ENCODE results near the gene GRP. TPM values are rescaled to one million over a fixed set of nuclear protein-coding genes. Genes with fewer than 3 reads are reported as not detected.

Gene GRP
- total and polyA plus RNA-seq, 3 donors from 2014 or later: 0.37 to 3.0 (median 2.9) TPM

DNA sequence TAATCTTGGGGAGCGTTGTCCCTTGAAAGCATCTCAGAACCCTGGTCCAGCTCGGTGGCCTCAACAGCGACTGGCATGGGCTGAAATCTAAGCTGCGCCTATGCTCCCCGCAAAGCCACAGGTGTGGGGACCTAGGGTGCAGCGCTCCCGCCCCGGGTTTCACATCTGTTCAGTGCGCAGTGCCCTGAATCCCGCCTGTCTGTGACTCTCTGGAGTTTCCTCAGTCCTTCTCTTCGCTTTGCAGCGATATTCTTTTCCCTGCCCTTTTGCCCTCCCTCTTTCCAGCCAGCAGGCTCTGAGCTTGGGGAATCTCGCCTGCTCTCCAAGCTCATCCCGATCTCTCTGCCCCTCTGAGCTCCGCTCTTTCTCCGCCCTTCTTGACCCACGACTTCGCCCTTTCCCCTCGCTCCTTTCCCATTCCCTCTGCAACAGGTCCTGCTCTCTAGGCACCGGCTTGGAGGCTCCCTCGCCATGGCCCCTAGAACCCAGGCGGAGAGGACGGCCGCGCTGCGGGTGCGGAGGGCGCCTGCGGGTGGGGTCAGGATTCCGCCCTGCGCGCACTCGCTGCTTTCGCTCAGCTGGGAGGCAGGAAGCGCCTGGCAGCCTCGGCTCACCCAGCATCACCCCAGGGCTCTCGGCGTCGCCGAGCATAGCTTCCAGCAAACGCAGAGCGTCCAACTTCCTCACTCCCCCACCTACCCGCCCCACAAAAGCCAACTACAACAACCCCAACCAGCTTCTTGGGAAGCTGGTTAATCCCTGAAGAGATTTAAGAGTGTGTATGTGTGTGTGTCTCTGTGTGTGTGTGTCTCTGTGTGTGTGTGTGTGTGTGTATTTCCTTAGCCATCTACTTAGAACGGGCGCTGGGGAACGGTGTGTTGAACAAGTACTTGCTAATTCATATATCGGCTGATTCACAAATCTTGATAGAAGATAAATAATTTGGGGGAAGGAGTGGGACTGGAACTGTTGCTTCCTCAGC is 1.1 kb downstream of the GRP start:
- Histone ChIP-seq H3K4me1 (peaks cover 3% of the 10 kb centered on the region), H3K27ac (no peak overlapping the region), H3K36me3 (ENCODE audit: low read depth, missing control alignments) (no peaks in the 10 kb centered on the region), H3K4me3 (peak overlapping the region in 1 of 2 donors; percentile 15), H3K9me3 (no peaks in the 10 kb centered on the region), H3K27me3 (no peaks in the 10 kb centered on the region)
- TF ChIP-seq, protein P1, sequence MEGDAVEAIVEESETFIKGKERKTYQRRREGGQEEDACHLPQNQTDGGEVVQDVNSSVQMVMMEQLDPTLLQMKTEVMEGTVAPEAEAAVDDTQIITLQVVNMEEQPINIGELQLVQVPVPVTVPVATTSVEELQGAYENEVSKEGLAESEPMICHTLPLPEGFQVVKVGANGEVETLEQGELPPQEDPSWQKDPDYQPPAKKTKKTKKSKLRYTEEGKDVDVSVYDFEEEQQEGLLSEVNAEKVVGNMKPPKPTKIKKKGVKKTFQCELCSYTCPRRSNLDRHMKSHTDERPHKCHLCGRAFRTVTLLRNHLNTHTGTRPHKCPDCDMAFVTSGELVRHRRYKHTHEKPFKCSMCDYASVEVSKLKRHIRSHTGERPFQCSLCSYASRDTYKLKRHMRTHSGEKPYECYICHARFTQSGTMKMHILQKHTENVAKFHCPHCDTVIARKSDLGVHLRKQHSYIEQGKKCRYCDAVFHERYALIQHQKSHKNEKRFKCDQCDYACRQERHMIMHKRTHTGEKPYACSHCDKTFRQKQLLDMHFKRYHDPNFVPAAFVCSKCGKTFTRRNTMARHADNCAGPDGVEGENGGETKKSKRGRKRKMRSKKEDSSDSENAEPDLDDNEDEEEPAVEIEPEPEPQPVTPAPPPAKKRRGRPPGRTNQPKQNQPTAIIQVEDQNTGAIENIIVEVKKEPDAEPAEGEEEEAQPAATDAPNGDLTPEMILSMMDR (IDR thresholded peaks at IDR 0.05): no peak
- TF ChIP-seq POLR2A (IDR thresholded peaks at IDR 0.05): no peak
- DNase-seq: no peak
- intact Hi-C loops (cut with DNase I; ENCODE audit: low total_unique reads): no loop called here
- 2 to 3% methylated on average over 39 to 47 of the region's 47 CpGs for WGBS, 2 donors

- Histone ChIP-seq H3K4me1 (peaks cover 3% of the 10 kb centered on the region), H3K36me3 (ENCODE audit: low read depth, missing control alignments) (no peaks in the 10 kb centered on the region), H3K9me3 (no peaks in the 10 kb centered on the region), H3K4me3 (no peak overlapping the region), H3K27me3 (no peaks in the 10 kb centered on the region), H3K27ac (no peak overlapping the region)
- intact Hi-C loops (cut with DNase I; ENCODE audit: low total_unique reads): no loop called here
- no peak for TF ChIP-seq POLR2A (IDR thresholded peaks at IDR 0.05)
- TF ChIP-seq, protein P1 (IDR thresholded peaks at IDR 0.05): no peak
- WGBS, 2 donors: 70 to 83% methylated on average over 2 of the region's 2 CpGs
- DNase-seq: no peak
These were observed 2.4 kb downstream of the GRP start for GRCh38 chr18:59222341-59222740.

GRCh38 chr18:59228351-59228750 is 8.4 kb downstream of the GRP start:
- H3K9me3 ChIP-seq: no peaks in the 10 kb centered on the region
- DNase-seq: no peak
- H3K4me1 ChIP-seq: no peaks in the 10 kb centered on the region
- intact Hi-C loops (cut with DNase I; ENCODE audit: low total_unique reads): no loop called here
- 50 to 56% methylated on average over 1 of the region's 1 CpG for WGBS, 2 donors
- no peak overlapping the region for H3K4me3 ChIP-seq
- no peaks in the 10 kb centered on the region for H3K27me3 ChIP-seq
- no peak overlapping the region for H3K27ac ChIP-seq
- no peak for TF ChIP-seq POLR2A (IDR thresholded peaks at IDR 0.05)
- TF ChIP-seq, protein P1 (IDR thresholded peaks at IDR 0.05): no peak
- no peaks in the 10 kb centered on the region for H3K36me3 ChIP-seq (ENCODE audit: low read depth, missing control alignments)

DNA sequence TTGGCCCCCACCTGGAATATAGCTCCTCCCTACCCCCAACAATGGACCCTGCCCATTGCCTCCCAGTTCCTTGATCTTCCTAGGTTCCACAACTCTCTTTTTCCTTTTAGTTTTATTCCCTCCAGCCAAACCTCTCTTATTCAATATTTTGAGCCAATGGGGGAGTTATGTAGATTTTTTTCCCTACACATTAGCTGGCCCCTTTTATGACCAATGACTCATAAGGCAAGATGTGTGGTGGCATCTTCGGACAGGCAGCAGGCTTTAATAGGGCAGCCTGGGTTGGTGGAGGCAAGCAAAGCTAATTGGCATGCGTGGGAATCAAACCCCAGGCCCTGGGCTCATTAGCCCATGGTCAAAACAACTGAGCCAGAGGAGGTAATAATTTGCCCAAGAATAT is 9.2 kb downstream of the GRP start:
- 86 to 89% methylated on average over 2 of the region's 2 CpGs for WGBS, 2 donors
- H3K36me3 ChIP-seq (ENCODE audit: low read depth, missing control alignments): no peaks in the 10 kb centered on the region
- H3K27ac ChIP-seq: no peak overlapping the region
- H3K4me3 ChIP-seq: no peak overlapping the region
- H3K27me3 ChIP-seq: no peaks in the 10 kb centered on the region
- TF ChIP-seq, protein P1 (IDR thresholded peaks at IDR 0.05): no peak
- no peak for TF ChIP-seq POLR2A (IDR thresholded peaks at IDR 0.05)
- H3K9me3 ChIP-seq: no peaks in the 10 kb centered on the region
- H3K4me1 ChIP-seq: no peaks in the 10 kb centered on the region
- intact Hi-C loops (cut with DNase I; ENCODE audit: low total_unique reads): no loop called here
- DNase-seq: no peak
